Measurements from ENCODE around the gene NUCB1.

DNA sequence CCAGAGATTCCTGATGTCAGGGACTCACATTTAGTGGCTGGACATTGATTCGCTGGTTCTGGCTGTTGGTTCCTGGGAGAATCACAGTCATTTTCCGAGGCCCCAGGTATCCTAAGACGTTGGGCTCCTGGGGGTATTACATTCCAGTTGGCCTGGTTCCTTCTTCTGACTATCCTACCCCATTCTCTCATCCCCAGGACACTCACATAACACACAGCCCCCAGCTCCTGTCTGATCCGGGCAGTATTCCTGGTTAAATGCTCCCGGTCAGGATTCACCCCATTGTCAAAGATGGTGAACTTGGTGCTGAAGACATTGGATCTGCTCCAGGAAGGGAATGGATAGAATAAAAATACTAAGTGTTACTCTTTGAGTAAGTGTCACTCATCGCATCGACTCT lies 16.4 kb upstream of the NUCB1 start:
- TF ChIP-seq, protein P1, sequence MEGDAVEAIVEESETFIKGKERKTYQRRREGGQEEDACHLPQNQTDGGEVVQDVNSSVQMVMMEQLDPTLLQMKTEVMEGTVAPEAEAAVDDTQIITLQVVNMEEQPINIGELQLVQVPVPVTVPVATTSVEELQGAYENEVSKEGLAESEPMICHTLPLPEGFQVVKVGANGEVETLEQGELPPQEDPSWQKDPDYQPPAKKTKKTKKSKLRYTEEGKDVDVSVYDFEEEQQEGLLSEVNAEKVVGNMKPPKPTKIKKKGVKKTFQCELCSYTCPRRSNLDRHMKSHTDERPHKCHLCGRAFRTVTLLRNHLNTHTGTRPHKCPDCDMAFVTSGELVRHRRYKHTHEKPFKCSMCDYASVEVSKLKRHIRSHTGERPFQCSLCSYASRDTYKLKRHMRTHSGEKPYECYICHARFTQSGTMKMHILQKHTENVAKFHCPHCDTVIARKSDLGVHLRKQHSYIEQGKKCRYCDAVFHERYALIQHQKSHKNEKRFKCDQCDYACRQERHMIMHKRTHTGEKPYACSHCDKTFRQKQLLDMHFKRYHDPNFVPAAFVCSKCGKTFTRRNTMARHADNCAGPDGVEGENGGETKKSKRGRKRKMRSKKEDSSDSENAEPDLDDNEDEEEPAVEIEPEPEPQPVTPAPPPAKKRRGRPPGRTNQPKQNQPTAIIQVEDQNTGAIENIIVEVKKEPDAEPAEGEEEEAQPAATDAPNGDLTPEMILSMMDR (IDR thresholded peaks at IDR 0.05; ENCODE audit: low read depth, low read length, missing input control): no peak
- TF ChIP-seq JUND (IDR thresholded peaks at IDR 0.05) (no peak), RXRA (IDR thresholded peaks at IDR 0.05) (no peak), RAD21 (IDR thresholded peaks at IDR 0.05) (no peak), SP1 (IDR thresholded peaks at IDR 0.05) (no peak), NR2F2 (IDR thresholded peaks at IDR 0.05) (no peak), TAF1 (conservative IDR thresholded peaks at IDR 0.05) (no peak), GABPA (IDR thresholded peaks at IDR 0.05 in 1 of 2, conservative IDR thresholded peaks at IDR 0.05 in 1 of 2) (no peak)
- TF ChIP-seq, protein P2, sequence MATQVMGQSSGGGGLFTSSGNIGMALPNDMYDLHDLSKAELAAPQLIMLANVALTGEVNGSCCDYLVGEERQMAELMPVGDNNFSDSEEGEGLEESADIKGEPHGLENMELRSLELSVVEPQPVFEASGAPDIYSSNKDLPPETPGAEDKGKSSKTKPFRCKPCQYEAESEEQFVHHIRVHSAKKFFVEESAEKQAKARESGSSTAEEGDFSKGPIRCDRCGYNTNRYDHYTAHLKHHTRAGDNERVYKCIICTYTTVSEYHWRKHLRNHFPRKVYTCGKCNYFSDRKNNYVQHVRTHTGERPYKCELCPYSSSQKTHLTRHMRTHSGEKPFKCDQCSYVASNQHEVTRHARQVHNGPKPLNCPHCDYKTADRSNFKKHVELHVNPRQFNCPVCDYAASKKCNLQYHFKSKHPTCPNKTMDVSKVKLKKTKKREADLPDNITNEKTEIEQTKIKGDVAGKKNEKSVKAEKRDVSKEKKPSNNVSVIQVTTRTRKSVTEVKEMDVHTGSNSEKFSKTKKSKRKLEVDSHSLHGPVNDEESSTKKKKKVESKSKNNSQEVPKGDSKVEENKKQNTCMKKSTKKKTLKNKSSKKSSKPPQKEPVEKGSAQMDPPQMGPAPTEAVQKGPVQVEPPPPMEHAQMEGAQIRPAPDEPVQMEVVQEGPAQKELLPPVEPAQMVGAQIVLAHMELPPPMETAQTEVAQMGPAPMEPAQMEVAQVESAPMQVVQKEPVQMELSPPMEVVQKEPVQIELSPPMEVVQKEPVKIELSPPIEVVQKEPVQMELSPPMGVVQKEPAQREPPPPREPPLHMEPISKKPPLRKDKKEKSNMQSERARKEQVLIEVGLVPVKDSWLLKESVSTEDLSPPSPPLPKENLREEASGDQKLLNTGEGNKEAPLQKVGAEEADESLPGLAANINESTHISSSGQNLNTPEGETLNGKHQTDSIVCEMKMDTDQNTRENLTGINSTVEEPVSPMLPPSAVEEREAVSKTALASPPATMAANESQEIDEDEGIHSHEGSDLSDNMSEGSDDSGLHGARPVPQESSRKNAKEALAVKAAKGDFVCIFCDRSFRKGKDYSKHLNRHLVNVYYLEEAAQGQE (IDR thresholded peaks at IDR 0.05): no peak
- TF ChIP-seq, protein P3, sequence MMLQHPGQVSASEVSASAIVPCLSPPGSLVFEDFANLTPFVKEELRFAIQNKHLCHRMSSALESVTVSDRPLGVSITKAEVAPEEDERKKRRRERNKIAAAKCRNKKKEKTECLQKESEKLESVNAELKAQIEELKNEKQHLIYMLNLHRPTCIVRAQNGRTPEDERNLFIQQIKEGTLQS (IDR thresholded peaks at IDR 0.05): no peak
- TF ChIP-seq, protein P4, sequence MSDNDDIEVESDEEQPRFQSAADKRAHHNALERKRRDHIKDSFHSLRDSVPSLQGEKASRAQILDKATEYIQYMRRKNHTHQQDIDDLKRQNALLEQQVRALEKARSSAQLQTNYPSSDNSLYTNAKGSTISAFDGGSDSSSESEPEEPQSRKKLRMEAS (IDR thresholded peaks at IDR 0.05): no peak
